Small intestine (tissue), 16 donors: ENCODE results near the gene ST8SIA1. TPM values are rescaled to one million over a fixed set of nuclear protein-coding genes. Genes with fewer than 3 reads are reported as not detected.
A peak's percentile ranks its signal among the peaks of the same experiment; 100 is the strongest.
"Not testable (repeated sequence)": the region's sequence is repeated elsewhere in the genome, so short reads cannot be mapped to it uniquely, and the experiment has no call there.

Experiments used
- DNase-seq, 2 donors: peaks; one replicate each; pipeline versions ENCODE4 v3.0.0 to v3.0.0-alpha.2; 2013
- FAIRE-seq: peaks from 2 replicates; lab custom pipeline; 2012; peaks lifted over from hg19 to GRCh38; lab: Jason Lieb, UNC
- H3K27ac ChIP-seq, 3 donors: one replicate each; pipeline ENCODE4 v1.5.1; 2013; ENCODE audit warnings: low read length in 2 of 3, mild to moderate bottlenecking in 2 of 3, control low read depth in 1 of 3, inconsistent platforms in 1 of 3, low read depth in 1 of 3, moderate library complexity in 1 of 3
- H3K27me3 ChIP-seq, 3 donors: one replicate each; pipeline ENCODE4 v1.6.1; 2013; ENCODE audit warnings: low read length in 3 of 3, inconsistent platforms in 1 of 3; ENCODE audit not compliant: control insufficient read depth in 3 of 3, insufficient read depth in 3 of 3
- H3K36me3 ChIP-seq, 3 donors: one replicate each; pipeline ENCODE4 v1.6.1; 2013; ENCODE audit warnings: low read length in 3 of 3, inconsistent platforms in 1 of 3, low read depth in 1 of 3, mild to moderate bottlenecking in 1 of 3, moderate library complexity in 1 of 3; ENCODE audit not compliant: control insufficient read depth in 3 of 3, insufficient read depth in 2 of 3
- H3K4me1 ChIP-seq, 3 donors: one replicate each; pipeline ENCODE4 v1.6.1; 2013; ENCODE audit warnings: low read length in 2 of 3, inconsistent platforms in 1 of 3, low read depth in 1 of 3, mild to moderate bottlenecking in 1 of 3, moderate library complexity in 1 of 3; ENCODE audit not compliant: control insufficient read depth in 3 of 3, insufficient read depth in 2 of 3
- H3K4me3 ChIP-seq, 3 donors: one replicate each; pipeline ENCODE4 v1.5.1; 2013; ENCODE audit warnings: low read length in 3 of 3, control low read depth in 1 of 3, inconsistent platforms in 1 of 3, low read depth in 1 of 3, mild to moderate bottlenecking in 1 of 3, moderate library complexity in 1 of 3
- H3K9me3 ChIP-seq, 2 donors: one replicate each; pipeline ENCODE4 v1.6.1; 2013; ENCODE audit warnings: low read depth in 1 of 2, low read length in 1 of 2; ENCODE audit not compliant: control insufficient read depth in 2 of 2, insufficient read depth in 1 of 2
- WGBS, 3 donors: extraction: QIAGEN DNeasy Blood & Tissue Kit; methylation state at CpG; one replicate each; pipeline ENCODE4 v1.1.7; 2013; 5-methylcytosine and 5-hydroxymethylcytosine counted together
- long read RNA-seq, 10 donors: transcript quantifications; one replicate each; lab custom pipeline, GENCODE V29; 2026
- polyA plus RNA-seq, 4 donors: library from polyadenylated mRNA; stranded (reverse) in 3 of 4; unstranded in 1 of 4; fragments of 200-250 nt in 3 of 4; fragments of 120-200 nt in 1 of 4; gene quantifications; one replicate each; pipeline versions ENCODE4 v1.2.1 to v1.2.3, GENCODE V29; 2013
- donor health status: healthy with polysubstance abuse.
- donor health status: control.
- donor health status: control.
- donor health status: Bipolar disorder and iron deficiency.
- donor health status: healthy.

Gene ST8SIA1
- 1 to 10 TPM in 2 of 4 donors, under 1 TPM in 1, not detected in 1; 0.81 to 1.4 (median 1.4) TPM for polyA plus RNA-seq
- long read RNA-seq, donor 1, partial matches to known transcripts, result 0 of 1 reads
- long read RNA-seq, donor 1, other reads (novel, unspliced or antisense), result 0 of 1 reads
- long read RNA-seq, donor 2, result 0 reads
- long read RNA-seq, donor 3, result 0 reads
- long read RNA-seq, donor 4, result 0 reads
- long read RNA-seq, donor 5, result 0 reads
- long read RNA-seq, donor 6, partial matches to known transcripts, result 0 of 18 reads
- long read RNA-seq, donor 6, other reads (novel, unspliced or antisense), result 18 of 18 reads
- long read RNA-seq, donor 7, result 0 reads
- long read RNA-seq, donor 8, result 0 reads
- long read RNA-seq, donor 9, result 0 reads
- long read RNA-seq, donor 10, full-length matches to known transcripts, result 1 of 64 reads
- long read RNA-seq, donor 10, partial matches to known transcripts, result 32 of 64 reads
- long read RNA-seq, donor 10, other reads (novel, unspliced or antisense), result 31 of 64 reads

GRCh38 chr12:22334410-22335100 lies at the start of gene ST8SIA1:
ST8SIA1 (minus strand) TSS chr12:22334707; CDS start chr12:22334232, 475 bp downstream.
- DNase-seq (peak; percentile 31 to 45), FAIRE-seq (no peak)
- no peaks in the 10 kb centered on the region for H3K9me3 ChIP-seq
- no peaks in the 10 kb centered on the region for H3K4me1 ChIP-seq
- peak within 1 kb of the TSS; percentile 51 to 68 (median 60) for H3K4me3 ChIP-seq
- WGBS, 3 donors, result 1 to 5% (median 2%) methylated on average over 51 to 70 of the region's 70 CpGs
- peak within 1 kb of the TSS in 2 of 3 donors; percentile 40 to 76 for H3K27ac ChIP-seq
- H3K36me3 ChIP-seq, result no peaks in the 10 kb centered on the region
- peaks cover 2 to 38% (median 3%) of the 10 kb centered on the region in 3 donors for H3K27me3 ChIP-seq

GRCh38 chr12:22380031-22380430 lies 45.5 kb upstream of the ST8SIA1 start:
- FAIRE-seq (no peak), DNase-seq (no peak)
- no peaks in the 10 kb centered on the region for H3K36me3 ChIP-seq
- no peaks in the 10 kb centered on the region for H3K27me3 ChIP-seq
- H3K4me3 ChIP-seq, result no peak overlapping the region
- H3K27ac ChIP-seq, result no peak overlapping the region
- 64 to 91% (median 77%) methylated on average over 3 of the region's 3 CpGs for WGBS, 3 donors
- H3K9me3 ChIP-seq, result no peaks in the 10 kb centered on the region
- no peaks in the 10 kb centered on the region for H3K4me1 ChIP-seq

GRCh38 chr12:22377731-22378496 lies 43.4 kb upstream of the ST8SIA1 start:
- DNase-seq (no peak), FAIRE-seq (no peak)
- no peaks in the 10 kb centered on the region for H3K9me3 ChIP-seq
- no peaks in the 10 kb centered on the region for H3K27me3 ChIP-seq
- WGBS, 3 donors, result 54 to 65% (median 61%) methylated on average over 4 of the region's 4 CpGs
- H3K27ac ChIP-seq, result no peak overlapping the region
- no peaks in the 10 kb centered on the region for H3K36me3 ChIP-seq
- H3K4me3 ChIP-seq, result no peak overlapping the region
- H3K4me1 ChIP-seq, result no peaks in the 10 kb centered on the region

- H3K27ac ChIP-seq, H3K27me3 ChIP-seq, FAIRE-seq, DNase-seq, H3K9me3 ChIP-seq, H3K4me1 ChIP-seq, H3K36me3 ChIP-seq, H3K4me3 ChIP-seq: not testable (repeated sequence)
- WGBS, 3 donors, result 95 to 97% (median 95%) methylated on average over 30 to 44 of the region's 44 CpGs
Measured at GRCh38 chr12:22376596-22377150, 42.2 kb upstream of the ST8SIA1 start.

GRCh38 chr12:22374508-22374907 lies 40.0 kb upstream of the ST8SIA1 start:
- Histone ChIP-seq H3K36me3 (no peaks in the 10 kb centered on the region), H3K27me3 (no peaks in the 10 kb centered on the region), H3K9me3 (no peaks in the 10 kb centered on the region), H3K4me1 (no peaks in the 10 kb centered on the region), H3K27ac (no peak overlapping the region), H3K4me3 (no peak overlapping the region)
- WGBS, 3 donors, result 45 to 55% (median 50%) methylated on average over 2 of the region's 2 CpGs
- DNase-seq (no peak), FAIRE-seq (no peak)

GRCh38 chr12:22372277-22372837 lies 37.9 kb upstream of the ST8SIA1 start:
- Histone ChIP-seq H3K4me3 (no peak overlapping the region), H3K36me3 (no peaks in the 10 kb centered on the region), H3K27ac (no peak overlapping the region), H3K27me3 (no peaks in the 10 kb centered on the region), H3K9me3 (no peaks in the 10 kb centered on the region), H3K4me1 (no peaks in the 10 kb centered on the region)
- no peak for FAIRE-seq
- DNase-seq, result no peak

- DNase-seq, result no peak
- no peak for FAIRE-seq
- WGBS, 3 donors, result 57 to 76% (median 71%) methylated on average over 5 of the region's 5 CpGs
- Histone ChIP-seq H3K27ac (no peak overlapping the region), H3K4me3 (no peak overlapping the region), H3K36me3 (no peaks in the 10 kb centered on the region), H3K9me3 (peaks cover 0 to 3% of the 10 kb centered on the region in 2 donors), H3K4me1 (no peaks in the 10 kb centered on the region), H3K27me3 (no peaks in the 10 kb centered on the region)
Measured at GRCh38 chr12:22366181-22366580, 31.7 kb upstream of the ST8SIA1 start.
